ENCODE measurements around the gene KRTAP5-5. TPM values are rescaled to one million over a fixed set of nuclear protein-coding genes. Genes with fewer than 3 reads are reported as not detected.

The KRTAP5-5 gene
- total RNA-seq, 2 experiments from 2014 or later, result not detected

DNA sequence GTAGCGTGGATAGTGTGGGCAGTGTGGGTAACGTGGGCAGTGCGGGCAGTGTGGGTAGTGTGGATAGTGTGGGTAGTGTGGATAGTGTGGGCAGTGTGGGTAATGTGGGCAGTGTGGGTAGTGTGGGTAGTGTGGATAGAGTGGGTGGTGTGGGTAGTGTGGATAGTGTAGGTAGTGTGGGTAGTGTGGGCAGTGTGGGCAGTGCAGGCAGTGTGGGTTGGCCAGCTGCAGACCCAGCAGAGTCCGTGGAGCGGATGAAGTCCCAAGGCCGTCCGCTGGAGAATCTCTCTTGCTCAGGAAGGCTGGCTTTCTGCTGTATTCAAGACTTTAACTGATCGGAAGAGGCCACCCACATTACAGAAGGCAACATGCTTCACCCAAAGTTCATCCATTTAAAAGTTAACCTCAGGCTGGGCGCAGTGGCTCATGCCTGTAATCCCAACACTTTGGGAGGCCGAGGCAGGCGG lies 41.4 kb downstream of the KRTAP5-5 start:
- peaks cover 38% of the 10 kb centered on the region for H3K27me3 Mint-ChIP-seq
- CTCF ChIA-PET, result interaction anchor here (1.3 kb wide), 1 partner anchor 18 kb away, joined by 6 read pairs; no protein-coding TSS in a partner anchor

DNA sequence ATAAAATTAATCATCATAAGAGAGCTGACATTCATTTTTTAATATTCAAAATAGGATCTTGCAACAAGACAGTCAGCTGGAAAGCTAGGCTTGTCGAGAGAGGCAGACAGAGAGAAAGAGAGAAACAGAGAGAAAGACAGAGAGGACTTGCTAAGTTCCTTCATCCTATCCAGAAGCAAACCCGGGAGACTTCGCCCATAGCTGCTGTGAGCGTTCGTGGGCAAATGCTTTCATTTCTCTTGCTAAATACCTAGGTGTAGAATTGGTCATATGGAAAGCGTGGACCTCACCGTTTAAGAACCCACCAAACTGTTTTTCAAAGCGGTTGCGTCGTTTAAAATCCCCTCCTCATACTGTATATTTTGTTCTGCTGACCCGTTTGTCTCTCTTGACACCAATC lies 42.1 kb downstream of the KRTAP5-5 start:
- CTCF ChIA-PET, result interaction anchor here (1.3 kb wide), 1 partner anchor 19 kb away, joined by 6 read pairs; no protein-coding TSS in a partner anchor
- H3K27me3 Mint-ChIP-seq, result peaks cover 43% of the 10 kb centered on the region
- H3K9me3 Mint-ChIP-seq, result no peaks in the 10 kb centered on the region
- POLR2A ChIA-PET, result no interaction called here
- no peak overlapping the region for H3K27ac Mint-ChIP-seq
- no peak for DNase-seq
- no peak overlapping the region for H3K4me3 Mint-ChIP-seq
- H3K36me3 Mint-ChIP-seq (ENCODE audit: low read depth), result no peaks in the 10 kb centered on the region
- no peaks in the 10 kb centered on the region for H3K4me1 Mint-ChIP-seq

More for the DNA sequence above, 41.4 kb downstream of the KRTAP5-5 start:
- no peaks in the 10 kb centered on the region for H3K4me1 Mint-ChIP-seq
- H3K36me3 Mint-ChIP-seq (ENCODE audit: low read depth), result no peaks in the 10 kb centered on the region
- no peaks in the 10 kb centered on the region for H3K9me3 Mint-ChIP-seq
- POLR2A ChIA-PET, result no interaction called here
- H3K27ac Mint-ChIP-seq, result no peak overlapping the region
- DNase-seq, result no peak
- H3K4me3 Mint-ChIP-seq, result no peak overlapping the region

DNA sequence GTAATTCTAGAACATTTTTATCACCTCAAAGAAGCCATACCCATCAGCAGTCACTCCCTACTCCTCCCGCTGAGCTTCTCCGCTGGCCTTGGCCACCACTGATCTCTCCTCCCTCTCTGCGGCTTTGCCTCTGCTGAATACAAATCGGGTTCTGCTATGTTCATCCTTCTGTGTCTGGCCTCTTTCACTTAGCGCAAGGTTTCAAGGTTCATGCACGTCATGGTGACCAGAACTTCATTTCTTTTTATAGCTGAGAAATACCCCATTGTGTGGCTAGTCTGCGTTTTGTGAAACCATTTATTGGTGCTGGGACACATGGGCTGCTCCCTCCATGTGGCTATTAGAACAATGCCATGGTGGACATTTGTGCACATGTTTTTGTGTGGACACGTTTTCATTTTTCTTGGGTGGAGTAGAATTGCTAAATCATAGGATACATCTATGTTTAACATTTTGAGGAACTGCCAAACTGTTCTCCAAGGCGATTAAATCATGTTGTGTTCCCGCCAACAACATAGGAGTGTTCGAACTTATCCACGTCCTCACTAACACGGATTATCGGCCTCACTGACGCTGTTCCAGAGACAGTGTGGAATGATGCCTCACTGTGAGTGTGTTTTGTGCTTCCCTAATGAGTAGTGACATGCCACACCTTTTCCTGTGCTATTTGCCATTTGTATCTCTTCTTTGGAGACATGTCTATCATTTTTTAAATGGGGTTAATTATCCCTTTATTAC lies 43.2 kb downstream of the KRTAP5-5 start:
- ChIA-PET CTCF (interaction anchor here (1.0 to 1.4 kb wide), 2 partner anchors 20 to 21 kb away, joined by 3 to 4 read pairs; no protein-coding TSS in a partner anchor), POLR2A (no interaction called here)
- no peaks in the 10 kb centered on the region for H3K4me1 Mint-ChIP-seq
- no peaks in the 10 kb centered on the region for H3K36me3 Mint-ChIP-seq (ENCODE audit: low read depth)
- no peak overlapping the region for H3K4me3 Mint-ChIP-seq
- no peaks in the 10 kb centered on the region for H3K9me3 Mint-ChIP-seq
- H3K27me3 Mint-ChIP-seq, result peaks cover 46% of the 10 kb centered on the region
- H3K27ac Mint-ChIP-seq, result no peak overlapping the region
- DNase-seq, result no peak

DNA sequence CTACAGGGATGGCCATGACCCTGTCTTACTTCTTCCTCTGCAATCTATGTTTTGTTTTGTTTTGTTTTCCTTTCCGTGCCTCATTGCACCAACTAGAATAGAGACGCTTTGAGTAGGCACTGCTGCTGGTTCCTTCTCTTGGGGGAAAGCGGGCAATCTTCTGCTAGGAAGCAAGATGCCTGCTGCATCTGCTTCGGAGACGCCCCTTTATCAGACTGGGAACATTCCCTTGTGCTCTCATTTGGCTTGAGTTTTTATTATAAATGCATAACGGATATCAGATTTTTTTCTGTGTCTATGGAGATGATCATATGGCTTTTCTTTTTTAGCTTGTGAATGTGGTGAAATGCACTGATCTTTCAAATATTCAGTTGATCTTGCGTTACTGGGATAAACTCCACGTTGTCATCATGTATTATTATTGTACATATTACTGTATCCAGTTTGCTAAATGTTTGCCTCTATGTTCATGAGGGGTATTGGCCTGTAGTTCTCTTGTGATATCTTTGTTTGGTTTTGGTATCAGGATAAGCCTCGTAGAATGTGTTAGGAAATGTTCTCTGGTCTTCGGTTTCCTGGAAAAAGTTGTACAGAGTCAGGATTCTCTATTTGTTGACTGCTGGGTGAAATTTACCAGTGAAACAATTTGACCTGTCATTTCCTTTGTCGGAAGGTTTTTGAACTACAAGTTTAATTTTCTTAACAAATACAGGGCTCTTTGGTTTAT lies 44.0 kb downstream of the KRTAP5-5 start:
- H3K27ac Mint-ChIP-seq, result no peak overlapping the region
- H3K27me3 Mint-ChIP-seq, result peaks cover 40% of the 10 kb centered on the region
- no peaks in the 10 kb centered on the region for H3K36me3 Mint-ChIP-seq (ENCODE audit: low read depth)
- DNase-seq, result no peak
- POLR2A ChIA-PET, result no interaction called here
- no peaks in the 10 kb centered on the region for H3K4me1 Mint-ChIP-seq
- CTCF ChIA-PET, result interaction anchor here (1.0 to 1.4 kb wide), 2 partner anchors 20 to 21 kb away, joined by 3 to 4 read pairs; no protein-coding TSS in a partner anchor
- H3K4me3 Mint-ChIP-seq, result no peak overlapping the region
- H3K9me3 Mint-ChIP-seq, result no peaks in the 10 kb centered on the region

DNA sequence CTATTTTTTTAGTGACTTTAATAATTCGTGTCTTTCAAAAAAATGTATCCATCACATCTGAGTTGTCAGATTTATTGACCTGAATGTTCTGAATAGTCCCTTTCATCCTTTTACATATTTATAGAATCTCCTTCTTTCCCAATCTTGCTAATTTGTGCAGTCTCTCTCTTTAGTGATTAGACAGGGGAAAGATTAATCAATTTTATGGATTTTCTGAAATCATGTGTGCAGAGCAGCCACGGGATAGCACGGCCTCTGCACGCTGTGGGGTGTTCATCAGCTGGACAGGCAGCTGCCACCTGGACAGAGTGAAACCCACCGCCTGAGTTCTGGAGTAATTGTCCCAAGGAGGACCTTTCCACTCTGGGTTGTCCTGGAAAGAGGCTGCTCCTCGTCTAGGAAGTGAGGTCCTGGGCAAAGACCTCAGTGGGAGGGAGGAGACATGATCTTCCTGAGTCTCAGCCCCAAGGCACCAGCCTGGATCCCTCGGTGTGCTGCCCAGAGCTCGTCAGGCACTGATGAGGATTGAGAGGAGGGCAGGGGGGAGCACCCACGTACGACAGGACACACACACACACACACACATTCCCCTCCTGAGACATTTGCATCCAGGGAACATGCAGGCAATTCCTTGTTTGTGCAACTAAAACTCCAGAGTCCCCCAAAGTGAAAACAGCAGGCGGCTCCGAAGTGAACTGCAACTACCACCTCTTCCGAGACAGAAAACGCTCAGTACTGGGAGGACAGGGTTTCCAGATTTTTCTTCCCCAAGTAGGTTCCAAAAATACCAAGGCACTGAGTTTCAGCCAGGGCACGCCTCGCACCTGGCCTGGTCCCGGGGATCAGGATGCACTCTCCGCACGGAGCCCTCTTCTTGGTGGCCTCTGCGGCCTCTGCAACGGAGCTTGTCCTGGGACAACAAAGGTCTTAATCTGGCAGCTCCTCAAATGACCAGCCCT lies 44.9 kb downstream of the KRTAP5-5 start:
- Mint-ChIP-seq H3K36me3 (ENCODE audit: low read depth) (no peaks in the 10 kb centered on the region), H3K4me1 (no peaks in the 10 kb centered on the region), H3K27ac (no peak overlapping the region), H3K4me3 (no peak overlapping the region), H3K9me3 (no peaks in the 10 kb centered on the region), H3K27me3 (peaks cover 35% of the 10 kb centered on the region)
- CTCF ChIA-PET, result interaction anchor here (1.0 to 3.0 kb wide), 3 partner anchors 19 to 22 kb away, joined by 3 to 13 read pairs (median 3); no protein-coding TSS in a partner anchor
- DNase-seq, result no peak
- POLR2A ChIA-PET, result no interaction called here

DNA sequence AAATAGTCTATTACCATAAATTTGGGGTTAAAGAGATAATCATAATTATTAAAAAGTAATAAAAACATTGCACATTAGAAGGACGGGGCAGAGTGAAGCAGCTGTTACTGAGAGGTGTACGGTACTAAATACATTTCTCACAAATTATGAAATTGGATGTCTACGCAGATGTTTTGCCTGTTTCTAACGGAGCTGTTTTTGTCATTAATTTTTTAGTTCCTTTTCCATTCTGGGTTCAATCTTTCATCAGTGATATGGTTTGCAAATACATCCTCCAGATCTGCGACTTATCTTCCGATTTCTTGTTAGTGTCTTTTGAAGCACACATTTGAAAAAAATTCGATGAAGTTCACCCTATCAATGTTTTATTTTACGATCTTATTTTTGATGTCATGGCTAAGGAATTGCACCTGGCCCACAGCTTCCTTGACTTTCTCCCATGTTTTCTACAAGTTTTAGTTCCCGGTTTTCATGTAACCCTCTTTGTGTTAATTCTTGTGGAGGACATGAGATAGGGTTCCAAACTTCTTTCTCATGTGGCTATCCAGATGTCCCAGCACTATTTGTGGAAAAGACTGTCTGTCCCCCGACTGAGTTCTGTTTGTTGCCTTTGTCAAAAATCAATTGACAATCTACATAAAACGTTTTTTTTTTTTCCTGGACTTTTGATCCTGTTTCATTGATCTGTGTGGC lies 46.1 kb downstream of the KRTAP5-5 start:
- ChIA-PET POLR2A (no interaction called here), CTCF (interaction anchor here (1.5 to 3.0 kb wide), 2 partner anchors 18 to 23 kb away, joined by 3 to 13 read pairs; no protein-coding TSS in a partner anchor)
- Mint-ChIP-seq H3K9me3 (no peaks in the 10 kb centered on the region), H3K4me3 (no peak overlapping the region), H3K4me1 (no peaks in the 10 kb centered on the region), H3K27ac (no peak overlapping the region), H3K36me3 (ENCODE audit: low read depth) (no peaks in the 10 kb centered on the region), H3K27me3 (peaks cover 33% of the 10 kb centered on the region)
- no peak for DNase-seq

DNA sequence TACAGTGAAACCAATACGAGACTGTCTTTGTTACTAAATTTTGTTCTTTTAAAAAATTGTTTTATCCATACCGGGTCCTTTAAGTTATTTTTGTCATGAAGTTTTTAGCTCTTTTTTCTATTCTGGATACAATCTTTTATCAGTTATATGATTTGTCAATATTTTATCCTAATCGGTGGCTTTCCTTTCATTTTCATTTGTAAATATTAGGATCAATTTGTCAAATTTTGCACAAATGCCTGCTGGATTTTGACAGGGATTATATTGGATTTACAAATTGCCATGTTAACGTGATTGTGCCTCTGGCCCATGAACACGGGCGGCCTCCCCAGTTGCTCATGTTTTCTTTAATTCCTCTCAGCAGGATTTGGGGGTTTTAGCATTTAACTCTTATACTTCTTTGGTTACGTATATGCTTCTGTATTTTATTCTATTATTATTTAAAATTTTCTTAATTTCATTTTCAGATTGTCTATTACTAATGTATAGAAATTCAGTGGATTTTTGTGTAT lies 46.7 kb downstream of the KRTAP5-5 start:
- Mint-ChIP-seq H3K27ac (no peak overlapping the region), H3K4me3 (no peak overlapping the region), H3K36me3 (ENCODE audit: low read depth) (no peaks in the 10 kb centered on the region), H3K9me3 (no peaks in the 10 kb centered on the region), H3K27me3 (peaks cover 33% of the 10 kb centered on the region), H3K4me1 (no peaks in the 10 kb centered on the region)
- ChIA-PET POLR2A (no interaction called here), CTCF (interaction anchor here (3.0 kb wide), 1 partner anchor 24 kb away, joined by 13 read pairs; no protein-coding TSS in a partner anchor)
- DNase-seq, result no peak

DNA sequence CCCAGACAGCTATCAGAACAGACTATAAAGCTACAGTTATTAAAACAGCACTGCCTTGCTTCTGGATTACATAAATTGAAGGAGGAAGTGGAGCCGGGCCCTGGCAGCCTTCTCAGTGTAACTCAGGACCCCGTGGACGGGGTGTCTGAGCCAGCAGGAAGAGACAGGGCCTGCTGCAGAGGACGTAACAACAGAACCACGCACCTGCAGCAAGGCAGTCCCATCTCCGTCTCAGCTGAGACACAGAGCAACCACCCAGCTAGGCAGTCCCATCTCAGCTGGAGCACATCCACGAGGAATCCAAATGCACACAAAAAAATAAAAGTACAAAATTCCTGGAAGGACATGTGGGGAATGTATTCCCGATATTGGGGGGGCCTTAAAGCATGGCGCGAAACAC lies 50.3 kb downstream of the KRTAP5-5 start:
- Mint-ChIP-seq H3K4me3 (no peak overlapping the region), H3K27ac (no peak overlapping the region), H3K36me3 (ENCODE audit: low read depth) (no peaks in the 10 kb centered on the region), H3K27me3 (peaks cover 21% of the 10 kb centered on the region), H3K4me1 (no peaks in the 10 kb centered on the region), H3K9me3 (no peaks in the 10 kb centered on the region)
- no peak for DNase-seq
- POLR2A ChIA-PET, result no interaction called here
- CTCF ChIA-PET, result interaction anchor here (0.9 to 2.8 kb wide), 5 partner anchors 12 to 40 kb away, joined by 3 to 10 read pairs (median 6); no protein-coding TSS in a partner anchor

Other genes with a start within 250 kb of the KRTAP5-5 start
- gene BRSK2, start 239.8 kb upstream of the KRTAP5-5 start, total RNA-seq, result under 1 TPM in 1 of 2 experiments, not detected in 1; 0.18 TPM
- 10 to 100 TPM; 49.5 to 52.9 TPM for gene MOB2, start 143.0 kb upstream of the KRTAP5-5 start, total RNA-seq
- 1 to 10 TPM; 2.6 to 2.7 TPM for gene DUSP8, start 57.5 kb upstream of the KRTAP5-5 start, total RNA-seq
- gene KRTAP5-1, start 44.5 kb upstream of the KRTAP5-5 start, total RNA-seq, result not detected
- gene KRTAP5-2, start 31.5 kb upstream of the KRTAP5-5 start, total RNA-seq, result not detected
- not detected for gene KRTAP5-3, start 21.3 kb upstream of the KRTAP5-5 start, total RNA-seq
- gene KRTAP5-4, start 7.6 kb upstream of the KRTAP5-5 start, total RNA-seq, result not detected
- gene KRTAP5-6, start 67.4 kb downstream of the KRTAP5-5 start, total RNA-seq, result not detected
- 1 to 10 TPM in 1 of 2 experiments, under 1 TPM in 1; 0.70 to 1.3 TPM for gene IFITM10, start 120.8 kb downstream of the KRTAP5-5 start, total RNA-seq
- 100 to 1,000 TPM; 156 to 172 TPM for gene CTSD, start 134.2 kb downstream of the KRTAP5-5 start, total RNA-seq
- not detected for gene SYT8, start 205.2 kb downstream of the KRTAP5-5 start, total RNA-seq
- under 1 TPM; 0.38 to 0.60 TPM for gene TNNI2, start 209.2 kb downstream of the KRTAP5-5 start, total RNA-seq
- 100 to 1,000 TPM; 590 TPM for gene LSP1, start 223.3 kb downstream of the KRTAP5-5 start, total RNA-seq